Measurements from ENCODE around the gene P3R3URF.
"Not testable (repeated sequence)": the region's sequence is repeated elsewhere in the genome, so short reads cannot be mapped to it uniquely, and the experiment has no call there.

The P3R3URF gene

DNA sequence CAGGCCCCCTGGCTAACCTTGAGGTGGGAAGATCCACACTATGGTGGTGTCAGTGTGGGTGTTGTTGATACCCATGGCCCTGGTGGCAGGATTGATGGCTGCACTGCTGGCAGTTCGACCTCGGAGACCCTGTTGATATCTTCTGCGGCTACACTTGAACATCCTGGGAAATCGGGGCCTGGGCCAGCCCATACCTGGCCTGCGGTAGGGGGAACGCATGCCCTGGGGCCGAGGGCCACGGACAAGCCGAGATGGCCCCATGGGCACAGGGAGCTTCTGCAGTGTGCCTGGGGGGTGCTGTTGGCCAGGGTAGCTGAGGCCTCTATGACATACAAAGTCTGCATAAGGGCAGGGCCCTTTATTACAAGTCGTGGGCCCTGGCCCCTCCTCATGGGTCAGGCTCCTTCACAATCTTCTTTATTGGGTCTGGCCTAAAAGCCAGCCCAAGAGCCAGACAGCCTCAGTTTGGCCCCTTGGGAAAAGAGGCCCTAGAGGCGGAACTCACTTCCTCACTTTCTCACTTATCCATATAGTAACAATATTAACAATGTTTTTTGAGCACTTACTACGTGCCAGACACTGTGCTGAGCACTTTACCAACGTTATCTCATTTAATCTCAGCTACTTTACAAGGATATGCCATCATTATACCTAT lies at the start of gene P3R3URF:
TSS of gene P3R3URF (minus strand) at position 278 of the 655 bp plus-strand sequence. CDS start at position 261, 17 bp downstream.
- no peak within 1 kb of the TSS for H3K4me3 ChIP-seq (ENCODE audit: insufficient read length, low read depth)
- H3K36me3 ChIP-seq (ENCODE audit: insufficient read depth, insufficient read length, low read length): no peaks in the 10 kb centered on the region
- H3K9me3 ChIP-seq (ENCODE audit: insufficient read depth, low read length): no peaks in the 10 kb centered on the region
- H3K27me3 ChIP-seq (ENCODE audit: insufficient read depth, insufficient read length): peaks cover 6% of the 10 kb centered on the region
- DNase-seq (ENCODE audit: low read depth, low spot score): no peak
- TF ChIP-seq ZNF274 (IDR thresholded peaks at IDR 0.05; ENCODE audit: low read depth, low read length) (no peak), SUZ12 (IDR thresholded peaks at IDR 0.05; ENCODE audit: extremely low read depth, insufficient read depth, insufficient read length) (no peak), YY1 (IDR thresholded peaks at IDR 0.05; ENCODE audit: insufficient read depth, insufficient read length) (no peak)
- peak within 1 kb of the TSS; percentile 2 for H3K9ac ChIP-seq (ENCODE audit: insufficient read length, low read depth)
- peaks cover 30% of the 10 kb centered on the region for H3K4me1 ChIP-seq (ENCODE audit: insufficient read depth, insufficient read length)

DNA sequence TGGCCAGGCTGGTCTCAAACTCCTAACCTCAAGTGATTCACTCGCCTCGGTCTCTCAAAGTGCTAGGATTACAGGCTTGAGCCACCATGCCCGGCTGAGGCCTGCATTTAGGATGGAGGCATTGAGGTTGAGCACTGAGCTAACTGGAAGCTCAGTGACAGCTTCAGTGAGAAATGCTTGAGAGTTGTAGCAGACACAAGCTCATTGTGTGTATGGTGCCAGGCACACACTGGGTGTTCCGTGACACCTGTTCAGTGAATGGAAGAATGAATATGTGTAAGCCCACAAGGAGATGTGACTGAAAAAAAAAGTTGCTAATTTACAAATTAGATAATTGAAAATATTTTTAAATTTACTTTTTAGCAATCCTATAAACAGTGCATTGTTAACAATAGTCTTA lies 48.7 kb upstream of the P3R3URF start:
- Histone ChIP-seq H3K4me1 (ENCODE audit: insufficient read depth, insufficient read length) (peaks cover 28% of the 10 kb centered on the region), H3K9ac (ENCODE audit: insufficient read length, low read depth) (no peak overlapping the region), H3K36me3 (ENCODE audit: insufficient read depth, insufficient read length, low read length) (no peaks in the 10 kb centered on the region), H3K27me3 (ENCODE audit: insufficient read depth, insufficient read length) (no peaks in the 10 kb centered on the region), H3K9me3 (ENCODE audit: insufficient read depth, low read length) (no peaks in the 10 kb centered on the region), H3K4me3 (ENCODE audit: insufficient read length, low read depth) (no peak overlapping the region)
- no peak for DNase-seq (ENCODE audit: low read depth, low spot score)
- no peak for TF ChIP-seq ZNF274 (IDR thresholded peaks at IDR 0.05; ENCODE audit: low read depth, low read length)
- TF ChIP-seq SUZ12 (IDR thresholded peaks at IDR 0.05; ENCODE audit: extremely low read depth, insufficient read depth, insufficient read length): no peak
- TF ChIP-seq YY1 (IDR thresholded peaks at IDR 0.05; ENCODE audit: insufficient read depth, insufficient read length): no peak

DNA sequence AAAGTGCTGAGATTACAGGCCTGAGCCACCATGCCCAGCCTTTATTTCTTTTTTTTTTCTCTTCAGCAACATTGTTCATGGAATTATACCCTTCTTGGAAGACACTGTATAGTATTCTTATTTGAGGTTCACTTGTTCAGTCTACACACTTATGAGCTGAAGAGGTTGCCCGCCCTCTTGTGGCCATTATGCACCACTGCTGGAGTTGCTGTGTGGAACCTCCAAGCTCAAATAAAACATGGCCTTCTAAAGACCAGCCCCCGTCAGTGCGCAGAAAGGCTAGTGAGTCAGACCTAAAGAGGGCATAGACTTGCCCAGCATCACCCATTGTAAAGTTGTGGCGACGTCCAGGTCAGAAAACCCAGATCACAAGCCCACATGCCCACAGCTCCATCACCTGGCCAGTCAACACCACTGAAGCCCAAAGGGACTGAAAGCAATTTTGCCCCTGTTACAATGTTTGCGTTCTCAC lies 47.2 kb upstream of the P3R3URF start:
- no peak for TF ChIP-seq ZNF274 (IDR thresholded peaks at IDR 0.05; ENCODE audit: low read depth, low read length)
- no peak for TF ChIP-seq YY1 (IDR thresholded peaks at IDR 0.05; ENCODE audit: insufficient read depth, insufficient read length)
- no peak for TF ChIP-seq SUZ12 (IDR thresholded peaks at IDR 0.05; ENCODE audit: extremely low read depth, insufficient read depth, insufficient read length)
- Histone ChIP-seq H3K4me1 (ENCODE audit: insufficient read depth, insufficient read length) (peaks cover 30% of the 10 kb centered on the region), H3K9me3 (ENCODE audit: insufficient read depth, low read length) (no peaks in the 10 kb centered on the region), H3K9ac (ENCODE audit: insufficient read length, low read depth) (peak overlapping the region; percentile 37), H3K4me3 (ENCODE audit: insufficient read length, low read depth) (no peak overlapping the region), H3K27me3 (ENCODE audit: insufficient read depth, insufficient read length) (no peaks in the 10 kb centered on the region), H3K36me3 (ENCODE audit: insufficient read depth, insufficient read length, low read length) (no peaks in the 10 kb centered on the region)
- DNase-seq (ENCODE audit: low read depth, low spot score): peak; percentile 88

DNA sequence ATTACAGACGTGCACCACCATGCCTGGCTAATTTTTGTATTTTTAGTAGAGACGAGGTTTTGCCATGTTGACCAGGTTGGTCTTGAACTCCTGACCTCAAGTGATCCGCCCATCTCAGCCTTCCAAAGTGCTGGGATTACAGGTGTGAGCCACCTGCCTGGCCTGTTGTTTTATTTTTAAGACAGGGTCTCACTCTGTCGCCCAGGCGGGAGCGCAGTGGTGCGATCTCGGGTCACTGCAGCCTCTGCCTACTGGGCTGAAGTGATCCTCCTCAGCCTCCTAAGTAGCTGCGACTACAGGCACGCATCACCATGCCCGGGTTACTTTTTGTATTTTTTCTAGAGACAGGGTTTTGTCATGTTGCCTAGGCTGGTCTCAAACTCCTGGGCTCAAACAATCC lies 46.8 kb upstream of the P3R3URF start:
- not testable (repeated sequence) for DNase-seq (ENCODE audit: low read depth, low spot score); H3K36me3 ChIP-seq (ENCODE audit: insufficient read depth, insufficient read length, low read length); H3K27me3 ChIP-seq (ENCODE audit: insufficient read depth, insufficient read length); H3K4me3 ChIP-seq (ENCODE audit: insufficient read length, low read depth); H3K9me3 ChIP-seq (ENCODE audit: insufficient read depth, low read length)
- Histone ChIP-seq H3K4me1 (ENCODE audit: insufficient read depth, insufficient read length) (peaks cover 30% of the 10 kb centered on the region), H3K9ac (ENCODE audit: insufficient read length, low read depth) (peak overlapping the region; percentile 23)

DNA sequence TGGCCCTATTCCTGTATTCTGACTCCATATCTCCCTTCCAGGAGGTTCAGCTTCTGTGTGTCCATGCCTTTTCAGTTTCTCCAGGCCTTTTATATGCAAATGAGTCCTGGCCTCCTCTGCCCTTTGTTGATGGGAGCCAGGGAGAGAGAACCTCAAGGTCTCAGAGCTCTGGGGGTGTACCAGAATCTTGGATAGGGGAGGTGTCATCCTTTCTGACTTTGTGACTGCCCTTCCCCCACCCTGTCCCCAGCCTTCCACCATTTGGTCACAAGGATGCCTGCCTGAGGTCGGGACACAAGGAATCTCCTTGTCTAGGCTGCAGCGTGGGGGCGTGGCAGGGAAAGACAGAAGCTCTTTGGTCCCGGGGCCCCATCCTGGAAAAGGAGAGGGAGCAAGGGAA lies 45.5 kb upstream of the P3R3URF start:
- DNase-seq (ENCODE audit: low read depth, low spot score): peak; percentile 56
- no peaks in the 10 kb centered on the region for H3K27me3 ChIP-seq (ENCODE audit: insufficient read depth, insufficient read length)
- no peak for TF ChIP-seq SUZ12 (IDR thresholded peaks at IDR 0.05; ENCODE audit: extremely low read depth, insufficient read depth, insufficient read length)
- TF ChIP-seq YY1 (IDR thresholded peaks at IDR 0.05; ENCODE audit: insufficient read depth, insufficient read length): peak; percentile 13
- H3K9ac ChIP-seq (ENCODE audit: insufficient read length, low read depth): peak overlapping the region; percentile 46
- H3K4me3 ChIP-seq (ENCODE audit: insufficient read length, low read depth): no peak overlapping the region
- no peaks in the 10 kb centered on the region for H3K36me3 ChIP-seq (ENCODE audit: insufficient read depth, insufficient read length, low read length)
- no peaks in the 10 kb centered on the region for H3K9me3 ChIP-seq (ENCODE audit: insufficient read depth, low read length)
- H3K4me1 ChIP-seq (ENCODE audit: insufficient read depth, insufficient read length): peaks cover 30% of the 10 kb centered on the region

DNA sequence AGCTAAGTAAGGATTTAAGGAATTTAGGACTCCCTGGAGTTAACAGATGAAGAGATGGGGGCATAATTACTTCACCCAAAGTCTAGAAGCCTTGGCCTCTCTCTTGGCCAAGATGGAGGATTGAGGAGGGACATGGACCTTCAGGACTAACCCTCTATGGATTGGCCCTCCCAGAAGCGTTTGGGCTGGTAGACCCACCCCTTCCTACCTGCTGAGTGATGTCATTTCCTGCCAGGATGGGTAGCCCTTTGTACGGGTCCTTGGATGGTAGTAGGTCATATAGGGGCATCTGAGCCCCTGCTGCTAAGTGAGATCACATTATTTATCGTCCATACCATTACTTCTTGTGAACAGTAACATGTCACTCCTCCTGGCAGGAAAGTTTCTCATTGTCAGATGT lies 44.5 kb upstream of the P3R3URF start:
- H3K4me3 ChIP-seq (ENCODE audit: insufficient read length, low read depth): no peak overlapping the region
- H3K9ac ChIP-seq (ENCODE audit: insufficient read length, low read depth): no peak overlapping the region
- no peaks in the 10 kb centered on the region for H3K9me3 ChIP-seq (ENCODE audit: insufficient read depth, low read length)
- H3K36me3 ChIP-seq (ENCODE audit: insufficient read depth, insufficient read length, low read length): no peaks in the 10 kb centered on the region
- no peak for DNase-seq (ENCODE audit: low read depth, low spot score)
- H3K4me1 ChIP-seq (ENCODE audit: insufficient read depth, insufficient read length): peaks cover 30% of the 10 kb centered on the region
- no peaks in the 10 kb centered on the region for H3K27me3 ChIP-seq (ENCODE audit: insufficient read depth, insufficient read length)
- TF ChIP-seq YY1 (IDR thresholded peaks at IDR 0.05; ENCODE audit: insufficient read depth, insufficient read length): no peak

DNA sequence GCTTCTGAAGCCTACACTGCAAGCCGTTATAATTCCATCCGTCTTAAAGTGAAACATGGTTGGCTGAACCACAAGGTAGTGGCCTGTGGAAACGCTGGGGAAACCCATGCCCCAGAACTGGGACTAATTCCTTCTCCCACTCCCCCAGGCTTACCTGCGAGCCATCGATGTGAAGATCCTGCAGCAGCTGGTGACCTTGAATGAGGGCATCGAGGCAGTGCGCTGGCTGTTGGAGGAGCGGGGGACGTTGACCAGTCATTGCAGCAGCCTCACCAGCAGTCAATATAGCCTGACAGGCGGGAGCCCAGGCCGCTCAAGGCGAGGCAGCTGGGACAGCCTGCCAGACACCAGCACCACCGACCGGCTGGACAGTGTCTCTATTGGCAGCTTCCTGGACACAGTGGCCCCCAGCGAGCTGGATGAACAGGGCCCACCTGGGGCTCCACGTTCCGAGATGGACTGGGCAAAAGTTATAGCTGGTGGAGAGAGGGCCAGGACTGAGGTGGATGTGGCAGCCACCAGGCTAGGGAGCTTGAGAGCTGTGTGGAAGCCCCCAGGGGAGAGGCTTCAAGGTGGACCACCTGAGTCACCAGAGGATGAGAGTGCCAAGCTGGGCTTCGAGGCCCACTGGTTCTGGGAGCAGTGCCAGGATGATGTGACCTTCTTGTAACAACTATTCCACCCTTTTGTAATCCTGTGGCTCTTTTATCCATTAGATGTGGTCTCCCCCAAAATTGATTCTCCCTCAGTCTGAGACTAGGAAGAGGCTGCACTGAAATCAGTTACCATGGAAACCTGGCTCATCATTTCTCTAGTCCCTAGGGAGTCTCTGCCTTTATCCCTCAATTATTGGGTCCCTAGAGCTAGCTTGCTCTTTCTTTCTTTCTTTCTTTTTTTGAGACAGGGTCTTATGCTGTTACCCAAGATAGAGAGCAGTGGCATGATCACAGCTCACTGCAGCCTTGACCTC lies 43.5 kb upstream of the P3R3URF start:
- DNase-seq (ENCODE audit: low read depth, low spot score): no peak
- H3K36me3 ChIP-seq (ENCODE audit: insufficient read depth, insufficient read length, low read length): no peaks in the 10 kb centered on the region
- H3K27me3 ChIP-seq (ENCODE audit: insufficient read depth, insufficient read length): no peaks in the 10 kb centered on the region
- no peaks in the 10 kb centered on the region for H3K9me3 ChIP-seq (ENCODE audit: insufficient read depth, low read length)
- no peak overlapping the region for H3K4me3 ChIP-seq (ENCODE audit: insufficient read length, low read depth)
- TF ChIP-seq SUZ12 (IDR thresholded peaks at IDR 0.05; ENCODE audit: extremely low read depth, insufficient read depth, insufficient read length) (no peak), YY1 (IDR thresholded peaks at IDR 0.05; ENCODE audit: insufficient read depth, insufficient read length) (no peak), ZNF274 (IDR thresholded peaks at IDR 0.05; ENCODE audit: low read depth, low read length) (no peak)
- peaks cover 28% of the 10 kb centered on the region for H3K4me1 ChIP-seq (ENCODE audit: insufficient read depth, insufficient read length)
- H3K9ac ChIP-seq (ENCODE audit: insufficient read length, low read depth): no peak overlapping the region
